GM19324 (cell line): ENCODE results near the gene IL12B.
"Not testable (repeated sequence)": the region's sequence is repeated elsewhere in the genome, so short reads cannot be mapped to it uniquely, and the experiment has no call there.

Source experiments
- ATAC-seq: cut with Tn5 transposase; IDR thresholded peaks from one replicate; pipeline ENCODE4 v1.9.1; 2021; ENCODE audit warnings: mild to moderate bottlenecking, moderate library complexity; ENCODE audit not compliant: unreplicated experiment, low FRiP score

Gene IL12B

DNA sequence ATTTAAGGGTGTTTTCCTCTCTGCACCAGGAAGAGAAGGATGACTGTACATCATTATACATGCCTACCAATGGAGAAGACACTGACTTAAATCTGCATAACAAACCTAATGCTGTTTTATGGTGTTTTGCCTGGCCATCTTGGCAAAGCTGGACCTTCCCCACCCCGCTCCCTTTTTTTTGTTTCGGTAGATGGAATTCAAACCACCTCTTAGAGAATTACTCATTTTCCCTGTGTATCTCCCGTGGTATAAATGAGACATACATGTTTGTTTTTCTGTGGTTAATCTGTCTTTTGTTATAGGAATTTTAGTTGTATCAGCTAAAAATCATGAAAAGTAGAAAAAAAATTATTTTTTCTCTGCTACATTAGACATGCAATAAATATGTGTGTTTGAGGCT, 28.8 kb downstream of the IL12B start:
- ATAC-seq = no peak

DNA sequence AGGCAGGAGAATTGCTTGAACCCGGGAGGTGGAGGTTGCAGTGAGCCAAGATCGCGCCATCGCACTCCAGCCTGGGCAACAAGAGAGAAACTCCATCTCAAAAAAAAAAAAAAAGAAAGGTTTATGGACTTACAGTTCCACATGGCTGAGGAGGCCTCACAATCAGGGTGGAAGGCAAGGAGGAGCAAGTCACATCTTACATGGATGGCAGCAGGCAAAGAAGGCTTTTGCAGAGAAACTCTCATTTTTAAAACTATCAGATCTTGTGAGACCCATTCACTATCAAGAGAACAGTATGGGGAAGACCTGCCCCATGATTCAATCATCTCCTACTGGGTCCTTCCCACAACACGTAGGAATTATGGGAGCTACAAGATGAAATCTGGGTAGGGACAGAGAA, 33.0 kb downstream of the IL12B start:
- not testable (repeated sequence) for ATAC-seq

DNA sequence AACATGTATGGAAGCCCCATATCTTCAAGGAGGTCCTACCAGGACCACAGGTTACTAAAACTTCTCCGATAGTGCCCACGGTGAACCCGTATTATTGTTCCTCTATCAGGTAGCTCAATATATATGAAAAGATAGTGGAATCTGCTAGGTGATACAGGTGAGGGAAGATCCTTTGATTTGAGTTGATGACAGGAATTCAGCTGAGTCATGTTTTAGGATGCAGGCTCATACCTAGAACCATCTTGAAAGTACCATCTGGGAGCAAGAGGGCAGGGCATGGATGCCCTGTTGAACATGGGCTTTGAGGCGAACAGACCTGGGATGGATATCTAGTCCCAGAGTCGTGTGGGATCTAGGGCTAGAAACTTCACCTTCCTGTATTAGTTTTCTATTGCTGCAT, 35.4 kb downstream of the IL12B start:
- no peak for ATAC-seq

DNA sequence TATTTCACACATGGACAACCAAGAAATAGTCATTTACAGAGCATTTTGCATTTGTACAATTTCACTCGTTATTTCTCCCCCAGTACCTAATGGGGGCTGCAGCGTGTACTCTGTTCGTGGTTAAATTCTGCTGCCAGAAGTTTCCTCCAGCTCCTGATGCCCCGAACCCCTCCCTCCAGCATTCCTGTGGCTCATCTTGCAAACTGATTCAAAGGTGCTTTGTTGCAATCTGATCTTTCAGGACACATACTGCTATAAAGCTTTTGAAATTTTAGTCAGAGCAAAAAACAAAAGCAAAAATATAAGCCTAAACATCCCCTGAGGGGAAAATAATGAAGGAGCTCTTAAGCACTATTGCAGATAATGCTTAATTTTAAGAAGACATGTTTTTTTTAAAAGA, 39.5 kb downstream of the IL12B start:
- no peak for ATAC-seq

DNA sequence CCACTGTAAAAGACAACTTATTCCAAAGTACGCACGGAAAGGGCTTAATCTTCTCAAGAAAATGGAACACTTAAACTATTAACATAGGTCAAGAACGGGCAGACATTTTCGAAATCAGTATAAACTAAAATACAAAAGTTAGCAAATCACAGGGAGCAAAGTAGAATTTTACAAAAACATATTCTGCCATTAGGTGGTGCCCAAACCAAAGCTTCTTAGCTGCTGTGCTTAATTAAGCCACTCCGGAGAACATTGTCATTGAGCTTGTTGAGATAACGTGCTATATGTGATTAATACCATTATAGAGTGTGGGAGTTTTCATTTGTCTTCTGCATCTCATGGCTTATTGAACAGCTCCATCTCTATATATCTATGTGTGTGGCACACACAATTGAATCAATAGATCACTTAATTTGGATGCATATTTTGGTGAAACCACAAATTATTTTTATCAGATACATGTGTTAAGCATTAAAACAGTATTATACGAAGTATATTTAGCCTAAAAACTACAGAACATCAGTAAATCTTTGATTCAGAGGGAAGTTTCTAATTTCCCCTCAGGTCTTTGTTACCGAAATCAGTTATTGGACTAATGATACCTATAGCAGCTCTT, 43.8 kb downstream of the IL12B start:
- ATAC-seq = no peak

DNA sequence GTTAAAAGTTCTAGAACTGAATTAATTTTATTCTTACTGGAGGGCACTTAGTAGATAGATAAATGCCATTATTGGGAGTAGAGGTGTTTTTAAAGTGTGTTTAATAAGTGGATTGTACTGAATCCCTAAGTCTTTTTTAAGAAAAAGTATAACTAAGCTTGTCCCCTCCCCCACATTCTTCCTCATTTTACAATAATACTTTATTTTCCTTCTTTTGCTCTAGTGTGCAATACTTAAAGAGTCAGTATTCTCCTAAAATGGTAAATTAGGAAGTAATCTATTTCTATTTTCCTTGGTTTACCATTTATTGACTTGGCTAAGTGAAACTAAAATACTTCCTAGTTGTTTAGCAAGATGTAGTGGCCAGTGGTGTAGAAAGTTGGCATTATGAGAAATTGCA, 55.6 kb downstream of the IL12B start:
- ATAC-seq = no peak

DNA sequence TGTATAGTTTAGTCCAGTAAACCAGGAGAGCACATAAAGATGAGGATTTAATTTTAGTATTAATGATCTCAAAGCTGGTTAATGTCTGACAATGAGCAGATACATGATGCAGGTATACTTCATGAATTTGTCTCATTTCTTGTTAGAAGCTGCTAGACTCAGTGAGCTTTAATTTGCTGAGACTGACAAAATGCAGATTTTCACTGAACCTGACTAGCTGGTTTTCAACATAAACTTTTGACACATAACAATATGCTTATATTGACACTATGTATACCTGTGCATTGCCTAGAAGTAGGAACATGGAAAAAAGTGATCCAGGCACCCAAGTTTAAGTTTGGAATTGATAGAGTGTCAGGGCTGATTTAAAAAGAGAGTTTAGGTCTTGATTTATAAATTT, 56.4 kb downstream of the IL12B start:
- no peak for ATAC-seq

DNA sequence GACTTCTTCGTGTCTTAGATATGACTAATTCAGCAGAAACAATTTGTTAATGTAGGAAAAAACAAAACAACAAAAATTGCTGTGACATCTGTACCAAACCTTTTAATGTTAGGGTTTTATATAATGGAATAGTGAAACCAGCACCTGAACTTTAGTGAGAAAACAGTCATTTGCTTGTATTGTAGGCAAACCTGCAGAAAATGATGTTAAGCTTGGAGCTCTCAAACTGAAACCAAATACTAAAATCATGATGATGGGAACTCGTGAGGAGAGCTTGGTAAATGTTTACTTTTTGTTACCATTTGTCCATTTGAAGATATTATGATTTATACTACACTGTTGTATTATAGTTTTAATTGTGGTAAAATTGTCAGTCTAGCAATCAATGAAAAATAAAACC, 60.6 kb downstream of the IL12B start:
- ATAC-seq = no peak

DNA sequence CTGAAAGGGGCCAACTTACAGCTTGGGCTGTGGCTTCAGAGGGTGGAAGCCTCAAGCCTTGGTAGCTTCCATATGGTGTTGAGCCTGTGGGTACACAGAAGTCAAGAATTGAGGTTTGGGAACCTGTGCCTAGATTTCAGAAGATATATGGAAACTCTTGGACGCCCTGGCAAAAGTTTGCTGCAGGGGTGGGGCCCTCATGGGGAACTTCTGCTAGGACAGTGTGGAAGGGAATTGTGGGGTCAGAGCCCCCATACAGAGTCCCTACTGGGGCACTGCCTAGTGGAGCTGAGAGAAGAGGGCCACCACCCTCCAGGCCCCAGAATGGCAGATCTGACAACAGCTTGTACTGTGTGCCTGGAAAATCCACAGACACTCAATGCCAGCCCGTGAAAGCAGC, 63.5 kb downstream of the IL12B start:
- ATAC-seq = not testable (repeated sequence)
